Gastroesophageal sphincter (tissue), 4 donors: ENCODE results near the gene UVSSA. TPM values are rescaled to one million over a fixed set of nuclear protein-coding genes. Genes with fewer than 3 reads are reported as not detected.
"Not testable (repeated sequence)": the region's sequence is repeated elsewhere in the genome, so short reads cannot be mapped to it uniquely, and the experiment has no call there.

Experiments used
- ATAC-seq: fragments of 150-250 bp; one replicate; pipeline ENCODE4 v1.9.1; 2016; ENCODE audit warnings: mild to moderate bottlenecking, moderate library complexity
- H3K27ac ChIP-seq, 4 donors: fragments of 200-600 bp; sonication (generic) in 3 of 4; 1 replicate in 3 of 4; 2 replicates in 1 of 4; pipeline ENCODE4 v1.5.1; 2016 to 2019
- H3K27me3 ChIP-seq: fragments of 200-600 bp; sonication (generic); one replicate; pipeline ENCODE4 v1.5.1; 2019
- H3K36me3 ChIP-seq, 2 donors: fragments of 200-600 bp; sonication (generic); one replicate each; pipeline ENCODE4 v1.5.1; 2019; ENCODE audit warnings: control low read depth in 1 of 2
- H3K4me1 ChIP-seq, 3 donors: fragments of 200-600 bp; sonication (generic); 1 replicate in 2 of 3; 2 replicates in 1 of 3; pipeline ENCODE4 v1.5.1; 2016 to 2019; ENCODE audit warnings: control low read depth in 2 of 3
- H3K4me3 ChIP-seq, 2 donors: fragments of 200-600 bp; sonication (generic); one replicate each; pipeline ENCODE4 v1.5.1; 2019; ENCODE audit warnings: mild to moderate bottlenecking in 1 of 2, moderate library complexity in 1 of 2
- H3K9me3 ChIP-seq, 3 donors: fragments of 200-600 bp; sonication (generic); one replicate each; pipeline ENCODE4 v1.5.1; 2017 to 2019; ENCODE audit warnings: control low read depth in 2 of 3
- CTCF ChIP-seq, 4 experiments: fragments of 200-600 bp in 2 of 4; fragments of 450-650 bp in 2 of 4; sonication (generic) in 1 of 4; IDR thresholded peaks; one replicate each; pipeline ENCODE4 v1.5.1; 2017 to 2019; ENCODE audit warnings: antibody characterized with exemption in 4 of 4, mild to moderate bottlenecking in 2 of 4, moderate library complexity in 2 of 4
- EP300 ChIP-seq: sonication (generic); formaldehyde crosslinking; IDR thresholded peaks from one replicate; pipeline ENCODE4 v1.6.1; 2017; ENCODE audit warnings: antibody characterized with exemption, mild to moderate bottlenecking
- POLR2A ChIP-seq, 2 donors: fragments of 450-650 bp; IDR thresholded peaks; one replicate each; pipeline ENCODE4 v1.6.1; 2017; ENCODE audit warnings: antibody characterized with exemption in 2 of 2, mild to moderate bottlenecking in 2 of 2, moderate library complexity in 1 of 2
- POLR2AphosphoS5 ChIP-seq: sonication (generic); formaldehyde crosslinking; IDR thresholded peaks from one replicate; pipeline ENCODE4 v1.6.1; 2017; ENCODE audit warnings: antibody characterized with exemption
- WGBS, 2 donors: methylation state at CpG; one replicate each; pipeline ENCODE4 v1.1.5; 2018; ENCODE audit warnings: low coverage in 1 of 2; 5-methylcytosine and 5-hydroxymethylcytosine counted together
- total RNA-seq, 4 donors: library from RNA; depleted of rRNA; stranded (reverse); fragments of >200 nt; gene quantifications; one replicate each; pipeline ENCODE4 v1.1.0, GENCODE V29; 2016

UVSSA gene
- total RNA-seq, 4 donors from 2014 or later: 3.1 to 24.1 (median 9.9) TPM

- no peak overlapping the region for H3K27ac ChIP-seq
- no peaks in the 10 kb centered on the region for H3K9me3 ChIP-seq
- WGBS, 2 donors: 79 to 90% methylated on average over 4 to 5 of the region's 18 CpGs
- peaks cover 0 to 94% of the 10 kb centered on the region in 2 donors for H3K36me3 ChIP-seq
- no peaks in the 10 kb centered on the region for H3K27me3 ChIP-seq
- H3K4me1 ChIP-seq: no peaks in the 10 kb centered on the region
- no peak overlapping the region for H3K4me3 ChIP-seq
- ATAC-seq: no peak
- no peak for TF ChIP-seq EP300
- no peak for TF ChIP-seq CTCF (IDR thresholded peaks at IDR 0.05)
- TF ChIP-seq POLR2AphosphoS5: no peak
- no peak for TF ChIP-seq POLR2A (IDR thresholded peaks at IDR 0.05)
These were observed 22.1 kb downstream of the UVSSA start for GRCh38 chr4:1369091-1369450.

- peaks cover 0 to 95% of the 10 kb centered on the region in 2 donors for H3K36me3 ChIP-seq
- no peaks in the 10 kb centered on the region for H3K27me3 ChIP-seq
- TF ChIP-seq POLR2A (IDR thresholded peaks at IDR 0.05) (no peak), POLR2AphosphoS5 (no peak), EP300 (no peak), CTCF (IDR thresholded peaks at IDR 0.05) (no peak)
- H3K4me3 ChIP-seq: no peak overlapping the region
- no peaks in the 10 kb centered on the region for H3K9me3 ChIP-seq
- H3K27ac ChIP-seq: no peak overlapping the region
- 92 to 93% methylated on average over 17 to 22 of the region's 22 CpGs for WGBS, 2 donors
- no peak for ATAC-seq
- no peaks in the 10 kb centered on the region for H3K4me1 ChIP-seq
These were observed 22.6 kb downstream of the UVSSA start for GRCh38 chr4:1369479-1370079.

GRCh38 chr4:1370321-1371124 lies 23.5 kb downstream of the UVSSA start:
- no peaks in the 10 kb centered on the region for H3K4me1 ChIP-seq

GRCh38 chr4:1371176-1372165 lies 24.5 kb downstream of the UVSSA start:
- no peak overlapping the region for H3K27ac ChIP-seq
- no peaks in the 10 kb centered on the region for H3K4me1 ChIP-seq
- no peaks in the 10 kb centered on the region for H3K9me3 ChIP-seq
- H3K4me3 ChIP-seq: no peak overlapping the region
- no peaks in the 10 kb centered on the region for H3K27me3 ChIP-seq
- no peak for TF ChIP-seq EP300
- TF ChIP-seq CTCF (IDR thresholded peaks at IDR 0.05): no peak
- TF ChIP-seq POLR2A (IDR thresholded peaks at IDR 0.05): no peak
- TF ChIP-seq POLR2AphosphoS5: no peak
- H3K36me3 ChIP-seq: peaks cover 0 to 95% of the 10 kb centered on the region in 2 donors
- no peak for ATAC-seq
- 84 to 96% methylated on average over 4 to 15 of the region's 28 CpGs for WGBS, 2 donors

More at GRCh38 chr4:1370321-1371124, 23.5 kb downstream of the UVSSA start:
- H3K36me3 ChIP-seq: peaks cover 0 to 95% of the 10 kb centered on the region in 2 donors
- ATAC-seq: no peak
- TF ChIP-seq CTCF (IDR thresholded peaks at IDR 0.05) (no peak), EP300 (no peak), POLR2AphosphoS5 (no peak), POLR2A (IDR thresholded peaks at IDR 0.05) (no peak)
- WGBS, 2 donors: 92 to 100% methylated on average over 1 to 2 of the region's 29 CpGs
- no peak overlapping the region for H3K4me3 ChIP-seq
- no peak overlapping the region for H3K27ac ChIP-seq
- H3K27me3 ChIP-seq: no peaks in the 10 kb centered on the region
- no peaks in the 10 kb centered on the region for H3K9me3 ChIP-seq

GRCh38 chr4:1372576-1372975 lies 25.6 kb downstream of the UVSSA start:
- 80 to 93% methylated on average over 6 to 13 of the region's 22 CpGs for WGBS, 2 donors
- H3K4me3 ChIP-seq, ATAC-seq, H3K27me3 ChIP-seq, H3K27ac ChIP-seq, H3K4me1 ChIP-seq, H3K9me3 ChIP-seq: not testable (repeated sequence)
- H3K36me3 ChIP-seq: peaks cover 0 to 95% of the 10 kb centered on the region in 2 donors
